GM12891 (cell line): ENCODE results near the gene PCSK5.

Experiments
- POLR2A ChIP-seq: IDR thresholded peaks from 2 replicates; pipeline ENCODE4 v1.6.1; 2011; ENCODE audit warnings: low read depth, low read length, control low read depth
- POLR2AphosphoS5 ChIP-seq: IDR thresholded peaks from 2 replicates; pipeline ENCODE4 v1.6.1; 2011; ENCODE audit warnings: low read depth, low read length, control low read depth

DNA sequence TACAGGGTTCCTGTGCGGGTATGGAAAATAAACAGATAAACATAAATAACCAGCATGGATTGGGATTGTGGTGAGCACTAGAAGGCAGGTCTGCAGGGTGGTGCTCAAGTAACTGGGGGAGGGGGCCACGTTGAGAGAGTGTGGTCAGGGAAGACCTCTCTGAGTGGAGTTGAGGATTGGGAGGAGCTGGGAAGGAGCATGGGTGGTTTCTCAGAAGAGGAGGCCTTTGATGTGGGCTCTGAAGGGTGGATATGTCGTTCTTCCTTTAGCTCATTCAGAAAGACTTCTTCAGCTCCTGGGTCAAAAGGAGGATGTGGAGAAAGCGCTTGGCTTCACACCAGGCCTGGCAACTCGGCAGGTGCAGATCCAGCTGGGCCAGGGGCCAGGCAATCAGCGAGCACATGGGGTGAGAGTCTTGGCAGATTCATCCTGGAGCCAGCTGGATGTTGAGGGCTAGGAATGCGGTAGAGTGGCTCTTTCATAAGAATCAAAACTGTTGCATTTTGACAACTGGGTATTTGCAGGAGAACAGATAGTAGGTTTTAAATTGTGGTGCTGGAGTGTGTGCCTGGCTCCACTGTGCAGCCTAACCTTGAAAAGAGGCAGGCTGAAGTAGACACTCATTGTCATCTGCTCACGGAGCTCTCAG, 71.7 kb downstream of the PCSK5 start:
- TF ChIP-seq POLR2AphosphoS5, result no peak
- TF ChIP-seq POLR2A, result no peak
